Measurements from ENCODE around the gene ZNF648. TPM values are rescaled to one million over a fixed set of nuclear protein-coding genes. Genes with fewer than 3 reads are reported as not detected.

Gene ZNF648
- polyA plus RNA-seq, 2 of the 4 experiments (the other 2 are of a cell fraction), result not detected

DNA sequence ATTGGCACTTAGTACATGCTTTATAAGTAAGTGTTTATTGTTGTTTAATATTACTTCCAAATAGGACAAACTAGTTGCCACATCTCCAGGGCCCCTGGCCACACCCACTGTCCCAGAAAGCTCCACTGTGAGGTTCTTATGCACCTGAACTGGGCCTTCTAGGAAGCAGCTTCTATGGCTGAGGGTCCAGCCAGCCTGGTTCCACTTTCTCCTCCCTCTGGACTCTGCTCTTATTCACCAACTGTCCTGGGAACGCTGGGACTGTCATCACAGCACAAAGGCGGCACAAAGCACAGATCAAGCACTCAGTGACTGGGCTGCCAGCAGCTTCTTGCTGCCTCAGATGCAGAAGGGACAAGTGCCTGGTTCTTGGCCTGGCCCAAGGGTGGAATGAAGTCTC lies 29.6 kb upstream of the ZNF648 start:
- Histone ChIP-seq H3K4me1 (no peaks in the 10 kb centered on the region), H3K27ac (no peak overlapping the region), H3K4me3 (no peak overlapping the region), H3K4me2 (no peak overlapping the region), H3K9me3 (no peaks in the 10 kb centered on the region)
- FAIRE-seq (no peak), DNase-seq (ENCODE audit: low read depth in 1 of 2, low spot score in 1 of 2) (no peak), ATAC-seq (no peak)
- CTCF ChIA-PET, result interaction anchor here (1.0 to 1.5 kb wide), 3 partner anchors 9 to 306 kb away, joined by 3 to 8 read pairs (median 3); no protein-coding TSS in a partner anchor
- POLR2A ChIA-PET, result no interaction called here
- TF ChIP-seq FOXS1 (CRISPR knock-in tag; IDR thresholded peaks at IDR 0.05) (no peak), ZSCAN20 (CRISPR knock-in tag; IDR thresholded peaks at IDR 0.05) (no peak), CHD2 (IDR thresholded peaks at IDR 0.05; ENCODE audit: low read length, partially characterized antibody) (no peak), RNF2 (IDR thresholded peaks at IDR 0.05; ENCODE audit: borderline replicate concordance, low read depth) (no peak), EP300 (IDR thresholded peaks at IDR 0.05) (no peak), RFX5 (IDR thresholded peaks at IDR 0.05) (no peak), RCOR1 (IDR thresholded peaks at IDR 0.05; ENCODE audit: low read depth, low read length) (no peak), HOXA7 (CRISPR knock-in tag; IDR thresholded peaks at IDR 0.05) (no peak), CBX2 (IDR thresholded peaks at IDR 0.05; ENCODE audit: borderline replicate concordance, low read depth) (no peak), MAZ (IDR thresholded peaks at IDR 0.05; ENCODE audit: borderline replicate concordance, low read depth, low read length) (no peak), FOSB (CRISPR knock-in tag; IDR thresholded peaks at IDR 0.05) (no peak), KDM5A (IDR thresholded peaks at IDR 0.05) (no peak), KDM1A (IDR thresholded peaks at IDR 0.05; ENCODE audit: low read depth) (no peak), FOSL2 (IDR thresholded peaks at IDR 0.05) (no peak), FOSL2 (CRISPR knock-in tag; IDR thresholded peaks at IDR 0.05) (no peak)
- TF ChIP-seq, protein P1, sequence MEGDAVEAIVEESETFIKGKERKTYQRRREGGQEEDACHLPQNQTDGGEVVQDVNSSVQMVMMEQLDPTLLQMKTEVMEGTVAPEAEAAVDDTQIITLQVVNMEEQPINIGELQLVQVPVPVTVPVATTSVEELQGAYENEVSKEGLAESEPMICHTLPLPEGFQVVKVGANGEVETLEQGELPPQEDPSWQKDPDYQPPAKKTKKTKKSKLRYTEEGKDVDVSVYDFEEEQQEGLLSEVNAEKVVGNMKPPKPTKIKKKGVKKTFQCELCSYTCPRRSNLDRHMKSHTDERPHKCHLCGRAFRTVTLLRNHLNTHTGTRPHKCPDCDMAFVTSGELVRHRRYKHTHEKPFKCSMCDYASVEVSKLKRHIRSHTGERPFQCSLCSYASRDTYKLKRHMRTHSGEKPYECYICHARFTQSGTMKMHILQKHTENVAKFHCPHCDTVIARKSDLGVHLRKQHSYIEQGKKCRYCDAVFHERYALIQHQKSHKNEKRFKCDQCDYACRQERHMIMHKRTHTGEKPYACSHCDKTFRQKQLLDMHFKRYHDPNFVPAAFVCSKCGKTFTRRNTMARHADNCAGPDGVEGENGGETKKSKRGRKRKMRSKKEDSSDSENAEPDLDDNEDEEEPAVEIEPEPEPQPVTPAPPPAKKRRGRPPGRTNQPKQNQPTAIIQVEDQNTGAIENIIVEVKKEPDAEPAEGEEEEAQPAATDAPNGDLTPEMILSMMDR (IDR thresholded peaks at IDR 0.05), result no peak
- TF ChIP-seq, protein P2, sequence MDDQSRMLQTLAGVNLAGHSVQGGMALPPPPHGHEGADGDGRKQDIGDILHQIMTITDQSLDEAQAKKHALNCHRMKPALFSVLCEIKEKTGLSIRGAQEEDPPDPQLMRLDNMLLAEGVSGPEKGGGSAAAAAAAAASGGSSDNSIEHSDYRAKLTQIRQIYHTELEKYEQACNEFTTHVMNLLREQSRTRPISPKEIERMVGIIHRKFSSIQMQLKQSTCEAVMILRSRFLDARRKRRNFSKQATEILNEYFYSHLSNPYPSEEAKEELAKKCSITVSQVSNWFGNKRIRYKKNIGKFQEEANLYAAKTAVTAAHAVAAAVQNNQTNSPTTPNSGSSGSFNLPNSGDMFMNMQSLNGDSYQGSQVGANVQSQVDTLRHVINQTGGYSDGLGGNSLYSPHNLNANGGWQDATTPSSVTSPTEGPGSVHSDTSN (IDR thresholded peaks at IDR 0.05), result no peak
- 38% methylated on average over 2 of the region's 2 CpGs for WGBS (ENCODE audit: missing lambda C conversion rate)

DNA sequence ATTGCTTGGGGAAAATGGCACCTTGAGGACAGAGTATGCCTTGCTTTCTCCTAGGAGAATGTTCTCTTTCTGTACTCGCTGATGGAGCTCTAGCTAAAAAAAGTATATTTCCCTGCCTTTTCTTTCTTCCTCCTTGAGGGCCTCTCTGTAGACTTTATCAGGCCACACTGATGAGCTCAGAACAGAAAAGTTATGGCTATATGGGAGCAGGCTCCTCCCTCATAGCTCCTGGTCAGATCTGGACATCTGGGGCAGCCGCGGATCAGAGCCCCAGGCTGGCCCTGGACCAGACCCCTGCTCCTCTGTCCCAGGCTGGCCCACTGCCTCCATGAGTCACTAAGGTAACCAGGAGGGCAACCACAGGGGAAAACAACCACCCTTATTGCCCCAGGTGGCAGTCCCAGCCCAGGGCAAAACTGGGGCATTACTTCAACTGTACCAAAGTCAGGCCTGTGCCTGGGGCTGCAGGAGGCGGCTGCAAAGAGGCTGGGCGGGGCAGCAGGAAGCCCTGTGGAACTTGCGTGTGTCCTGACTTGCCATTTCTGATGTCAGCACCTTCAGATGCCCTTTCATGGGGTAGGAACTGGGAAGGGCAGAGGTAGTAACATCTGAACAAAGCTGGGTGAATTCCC lies 26.3 kb upstream of the ZNF648 start:
- Histone ChIP-seq H3K9me3 (no peaks in the 10 kb centered on the region), H3K27ac (no peak overlapping the region), H3K4me3 (no peak overlapping the region), H3K4me2 (no peak overlapping the region), H3K4me1 (0 out of 3 replicates have a peak, but pooled peaks cover 3% of the 10 kb centered on the region)
- ATAC-seq (no peak), FAIRE-seq (no peak), DNase-seq (ENCODE audit: low read depth in 1 of 2, low spot score in 1 of 2) (no peak)
- ChIA-PET POLR2A (no interaction called here), CTCF (interaction anchor here (1.3 to 12.1 kb wide), 3 partner anchors 29 to 309 kb away, joined by 3 to 194 read pairs (median 6); partner anchors contain the start of genes GLUL and TEDDM1)
- 72% methylated on average over 3 of the region's 6 CpGs for WGBS (ENCODE audit: missing lambda C conversion rate)
- no peak for TF ChIP-seq MAZ (IDR thresholded peaks at IDR 0.05; ENCODE audit: borderline replicate concordance, low read depth, low read length)
- TF ChIP-seq KDM1A (IDR thresholded peaks at IDR 0.05; ENCODE audit: low read depth), result no peak

DNA sequence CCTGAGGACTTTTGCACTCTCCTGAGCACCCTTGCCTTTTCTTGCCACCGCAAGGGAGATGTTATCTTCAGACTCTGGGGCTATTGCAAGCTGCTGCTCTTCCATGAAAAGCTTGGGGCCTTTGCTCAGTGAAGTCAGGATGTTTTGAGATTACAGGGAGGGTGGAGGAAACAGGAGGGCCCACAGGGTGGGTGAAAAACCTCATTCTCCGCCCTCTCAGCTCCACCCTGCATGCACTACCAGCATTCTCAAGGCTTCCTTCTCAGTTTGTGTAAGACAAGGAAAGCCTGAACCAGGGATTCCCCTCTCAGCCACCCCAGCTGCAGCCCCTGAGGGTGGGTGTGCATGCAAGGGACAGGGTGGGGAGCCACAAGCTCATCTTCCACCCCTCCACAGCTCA lies 25.8 kb upstream of the ZNF648 start:
- H3K4me2 ChIP-seq, result no peak overlapping the region
- TF ChIP-seq RARB (CRISPR knock-in tag; IDR thresholded peaks at IDR 0.05) (no peak), SMC3 (IDR thresholded peaks at IDR 0.05) (no peak), HOXB5 (CRISPR knock-in tag; IDR thresholded peaks at IDR 0.05) (no peak), CHD4 (IDR thresholded peaks at IDR 0.05; ENCODE audit: borderline replicate concordance) (no peak), KDM5A (IDR thresholded peaks at IDR 0.05) (no peak), EP300 (IDR thresholded peaks at IDR 0.05) (no peak), JUN (IDR thresholded peaks at IDR 0.05) (no peak), GATA3 (IDR thresholded peaks at IDR 0.05; ENCODE audit: borderline replicate concordance) (no peak), ZC3H11A (IDR thresholded peaks at IDR 0.05) (no peak)
- H3K27ac ChIP-seq, result no peak overlapping the region
- ChIA-PET POLR2A (no interaction called here), CTCF (interaction anchor here (1.3 to 12.1 kb wide), 3 partner anchors 30 to 309 kb away, joined by 3 to 194 read pairs (median 6); partner anchors contain the start of genes GLUL and TEDDM1)
- 78% methylated on average over 2 of the region's 2 CpGs for WGBS (ENCODE audit: missing lambda C conversion rate)
- ATAC-seq (no peak), DNase-seq (ENCODE audit: low read depth in 1 of 2, low spot score in 1 of 2) (no peak), FAIRE-seq (no peak)
- H3K4me1 ChIP-seq, result 0 out of 3 replicates have a peak, but pooled peaks cover 3% of the 10 kb centered on the region
- no peaks in the 10 kb centered on the region for H3K9me3 ChIP-seq
- H3K4me3 ChIP-seq, result no peak overlapping the region
